Bronchial epithelial cell (primary cell): ENCODE results near the gene DRC1. TPM values are rescaled to one million over a fixed set of nuclear protein-coding genes. Genes with fewer than 3 reads are reported as not detected.

Experiments
- DNase-seq: peaks from one replicate; pipeline ENCODE4 v3.0.0-alpha.2; 2010; ENCODE audit warnings: low read depth
- FAIRE-seq: peaks from 2 replicates; lab custom pipeline; 2011; peaks lifted over from hg19 to GRCh38; lab: Jason Lieb, UNC
- H3K27me3 ChIP-seq: 2 replicates; pipeline ENCODE4 v1.5.1; 2011; ENCODE audit warnings: low read length; ENCODE audit not compliant: control insufficient read depth, insufficient read depth
- H3K36me3 ChIP-seq: 2 replicates; pipeline ENCODE4 v1.5.1; 2011; ENCODE audit warnings: low read length; ENCODE audit not compliant: control insufficient read depth, insufficient read depth
- H3K4me3 ChIP-seq: 2 replicates; pipeline ENCODE4 v1.5.1; 2011; ENCODE audit warnings: mild to moderate bottlenecking, low read depth, low read length, control low read depth
- total RNA-seq: library from RNA; depleted of rRNA; stranded (reverse); fragments of >200 nt; gene quantifications from 2 replicates; pipeline ENCODE4 v1.2.1, GENCODE V29; 2014
- TF ChIP-seq, protein P1 (sequence below): IDR thresholded peaks from 2 replicates; pipeline ENCODE4 v1.5.1; 2011; ENCODE audit warnings: mild to moderate bottlenecking, moderate library complexity, low read length, control low read depth, inconsistent platforms; ENCODE audit not compliant: insufficient read depth, severe bottlenecking

Gene DRC1
- total RNA-seq, 1 donor from 2014 or later: not detected

DNA sequence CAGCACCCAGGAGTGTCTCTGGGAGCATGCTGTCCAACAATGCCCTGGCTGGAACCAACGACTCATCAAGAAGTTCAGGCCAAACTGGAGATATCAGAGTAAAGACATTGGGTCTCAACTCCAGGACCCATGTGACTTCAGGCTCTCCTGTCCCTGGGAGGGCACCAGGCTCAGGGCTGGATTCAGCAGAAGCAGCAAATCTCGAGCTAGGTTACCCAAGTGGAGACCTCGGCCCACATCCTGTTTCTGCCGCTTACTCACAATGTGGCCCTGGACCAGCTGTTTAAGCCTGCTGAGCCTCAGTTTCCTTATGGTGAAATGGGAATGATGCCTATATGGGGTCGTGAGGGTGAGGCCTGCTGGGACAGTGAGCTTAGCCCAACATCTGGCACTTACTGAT lies 85.5 kb downstream of the DRC1 start:
- H3K4me3 ChIP-seq: no peak overlapping the region
- no peaks in the 10 kb centered on the region for H3K36me3 ChIP-seq
- DNase-seq (no peak), FAIRE-seq (peak; percentile 28)
- TF ChIP-seq, protein P1, sequence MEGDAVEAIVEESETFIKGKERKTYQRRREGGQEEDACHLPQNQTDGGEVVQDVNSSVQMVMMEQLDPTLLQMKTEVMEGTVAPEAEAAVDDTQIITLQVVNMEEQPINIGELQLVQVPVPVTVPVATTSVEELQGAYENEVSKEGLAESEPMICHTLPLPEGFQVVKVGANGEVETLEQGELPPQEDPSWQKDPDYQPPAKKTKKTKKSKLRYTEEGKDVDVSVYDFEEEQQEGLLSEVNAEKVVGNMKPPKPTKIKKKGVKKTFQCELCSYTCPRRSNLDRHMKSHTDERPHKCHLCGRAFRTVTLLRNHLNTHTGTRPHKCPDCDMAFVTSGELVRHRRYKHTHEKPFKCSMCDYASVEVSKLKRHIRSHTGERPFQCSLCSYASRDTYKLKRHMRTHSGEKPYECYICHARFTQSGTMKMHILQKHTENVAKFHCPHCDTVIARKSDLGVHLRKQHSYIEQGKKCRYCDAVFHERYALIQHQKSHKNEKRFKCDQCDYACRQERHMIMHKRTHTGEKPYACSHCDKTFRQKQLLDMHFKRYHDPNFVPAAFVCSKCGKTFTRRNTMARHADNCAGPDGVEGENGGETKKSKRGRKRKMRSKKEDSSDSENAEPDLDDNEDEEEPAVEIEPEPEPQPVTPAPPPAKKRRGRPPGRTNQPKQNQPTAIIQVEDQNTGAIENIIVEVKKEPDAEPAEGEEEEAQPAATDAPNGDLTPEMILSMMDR: no peak
- no peaks in the 10 kb centered on the region for H3K27me3 ChIP-seq

- FAIRE-seq (no peak), DNase-seq (no peak)
- Histone ChIP-seq H3K4me3 (no peak overlapping the region), H3K36me3 (no peaks in the 10 kb centered on the region), H3K27me3 (no peaks in the 10 kb centered on the region)
- TF ChIP-seq, protein P1: no peak
Measured at GRCh38 chr2:26488463-26489212, 86.9 kb downstream of the DRC1 start.

DNA sequence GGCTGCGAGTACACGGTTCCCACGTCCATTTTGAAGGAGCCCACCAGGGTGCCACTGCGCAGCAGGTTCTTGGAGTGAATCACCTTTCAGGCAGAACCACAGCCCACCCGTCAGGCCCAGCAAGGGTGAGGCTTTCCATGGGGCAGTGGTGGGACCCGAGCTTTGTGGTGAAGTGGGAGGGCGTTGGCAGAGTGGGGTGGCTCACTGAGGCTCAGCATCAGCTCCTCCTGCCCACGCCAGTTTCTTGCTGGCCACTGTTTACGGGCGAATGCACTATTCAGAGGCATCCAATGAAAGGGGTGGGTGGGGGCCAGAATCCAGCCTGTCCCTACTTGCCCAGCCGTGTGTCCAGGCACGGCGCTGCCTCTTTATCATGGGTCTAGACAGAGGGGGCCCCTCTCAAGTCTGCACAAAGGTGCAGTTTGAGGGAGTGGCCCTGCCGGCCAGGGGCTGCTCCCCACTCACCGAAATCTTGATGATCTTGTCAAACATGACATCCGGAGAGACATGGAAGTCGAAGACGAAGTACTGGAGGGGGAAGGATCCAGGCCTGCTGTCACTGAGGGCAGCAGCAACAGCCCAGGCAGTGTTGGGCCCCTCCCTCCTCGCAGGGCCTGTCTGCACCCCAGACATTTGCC lies 87.6 kb downstream of the DRC1 start:
- DNase-seq (no peak), FAIRE-seq (no peak)
- Histone ChIP-seq H3K27me3 (no peaks in the 10 kb centered on the region), H3K36me3 (no peaks in the 10 kb centered on the region), H3K4me3 (no peak overlapping the region)
- TF ChIP-seq, protein P1: no peak

DNA sequence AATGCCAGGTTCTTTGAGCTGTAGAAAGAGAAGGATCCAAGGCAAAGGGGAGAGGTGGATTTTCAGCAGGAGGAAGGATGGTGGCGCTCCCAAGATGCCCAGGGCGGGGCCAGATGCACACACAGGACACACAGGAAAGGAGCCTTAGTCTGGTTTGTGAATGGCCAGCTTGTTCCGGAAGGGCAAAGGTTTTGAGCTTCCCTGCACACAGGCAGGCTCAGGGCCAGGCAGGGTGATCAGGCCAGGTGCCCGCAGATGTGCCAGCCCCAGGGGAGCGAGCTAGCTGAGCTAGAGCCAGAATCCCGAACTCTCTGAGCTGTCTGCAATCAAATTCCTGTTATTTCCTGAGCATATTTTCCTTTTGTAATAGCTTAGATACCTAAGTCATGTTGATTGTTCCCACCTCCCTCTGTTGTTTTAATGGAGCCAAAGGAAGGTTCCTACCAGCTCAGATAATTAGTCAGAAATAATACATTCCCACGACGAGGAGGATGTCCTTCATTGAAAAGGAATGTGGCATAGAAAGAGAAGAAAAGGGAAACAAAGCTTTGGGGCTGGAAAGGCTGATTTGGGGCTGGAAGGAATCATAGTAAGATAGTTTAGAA lies 89.9 kb downstream of the DRC1 start:
- Histone ChIP-seq H3K36me3 (no peaks in the 10 kb centered on the region), H3K27me3 (no peaks in the 10 kb centered on the region), H3K4me3 (no peak overlapping the region)
- FAIRE-seq: no peak
- TF ChIP-seq, protein P1: no peak
- DNase-seq: no peak

GRCh38 chr2:26492749-26493515 lies 91.2 kb downstream of the DRC1 start:
- no peak for DNase-seq
- Histone ChIP-seq H3K27me3 (peaks cover under 1% of the 10 kb centered on the region), H3K36me3 (no peaks in the 10 kb centered on the region), H3K4me3 (no peak overlapping the region)
- TF ChIP-seq, protein P1: no peak
- FAIRE-seq: no peak
